ENCODE results near the gene DACH1.

Gene DACH1

GRCh38 chr13:71408416-71408815 lies 458.6 kb downstream of the DACH1 start:
- H2BK5ac ChIP-seq (ENCODE audit: low read depth, low read length, poor library complexity, severe bottlenecking): no peak overlapping the region
- no peak overlapping the region for H3K14ac ChIP-seq (ENCODE audit: low read length in 2 of 2)
- H3K9ac ChIP-seq (ENCODE audit: low read length): no peak overlapping the region
- H3K36me3 ChIP-seq (ENCODE audit: control insufficient read depth in 1 of 2, insufficient read depth in 2 of 2, low read depth in 1 of 2, low read length in 2 of 2): no peaks in the 10 kb centered on the region
- H3K4me2 ChIP-seq (ENCODE audit: low read length, poor library complexity, severe bottlenecking): no peak overlapping the region
- no peak overlapping the region for H3K18ac ChIP-seq (ENCODE audit: low read depth in 1 of 2, low read length in 2 of 2)
- no peaks in the 10 kb centered on the region for H3K79me1 ChIP-seq (replicated peaks; ENCODE audit: low read length, poor library complexity, severe bottlenecking)
- H4K8ac ChIP-seq (ENCODE audit: low read length): no peak overlapping the region
- H3K27ac ChIP-seq (ENCODE audit: low read length, poor library complexity, severe bottlenecking): no peak overlapping the region
- H2AK5ac ChIP-seq (ENCODE audit: low read length, severe bottlenecking): no peak overlapping the region
- H3K23ac ChIP-seq (ENCODE audit: low read length in 2 of 2): no peak overlapping the region
- DNase-seq: no peak
- H4K91ac ChIP-seq (ENCODE audit: low read length): no peak overlapping the region
- no peaks in the 10 kb centered on the region for H3K9me3 ChIP-seq (ENCODE audit: control insufficient read depth, low read length)
- H2BK15ac ChIP-seq (ENCODE audit: low read depth, poor library complexity, severe bottlenecking): no peak overlapping the region
- H3K4ac ChIP-seq (ENCODE audit: low read depth in 1 of 2, low read length in 2 of 2): no peak overlapping the region
- no peak overlapping the region for H2BK12ac ChIP-seq (ENCODE audit: low read length in 2 of 2)
- H2BK120ac ChIP-seq (ENCODE audit: low read depth, low read length): no peak overlapping the region
- H3K27me3 ChIP-seq (ENCODE audit: control insufficient read depth in 1 of 2, insufficient read depth in 1 of 2, low read length in 2 of 2): no peaks in the 10 kb centered on the region
- H3K4me3 ChIP-seq (ENCODE audit: insufficient read depth in 1 of 2, low read depth in 1 of 2, low read length in 2 of 2): no peak overlapping the region
- H3K4me1 ChIP-seq (ENCODE audit: control insufficient read depth, insufficient read depth, low read depth, low read length): no peaks in the 10 kb centered on the region
- no peak overlapping the region for H2AFZ ChIP-seq (ENCODE audit: low read depth, low read length)

GRCh38 chr13:71399631-71400215 lies 467.3 kb downstream of the DACH1 start:
- no peak overlapping the region for H2BK12ac ChIP-seq (ENCODE audit: low read length in 2 of 2)
- no peak overlapping the region for H4K91ac ChIP-seq (ENCODE audit: low read length)
- no peaks in the 10 kb centered on the region for H3K4me1 ChIP-seq (ENCODE audit: control insufficient read depth, insufficient read depth, low read depth, low read length)
- no peak for DNase-seq
- WGBS: 94% methylated on average over 1 of the region's 3 CpGs
- no peak overlapping the region for H2AFZ ChIP-seq (ENCODE audit: low read depth, low read length)
- H2BK15ac ChIP-seq (ENCODE audit: low read depth, poor library complexity, severe bottlenecking): no peak overlapping the region
- H3K79me1 ChIP-seq (replicated peaks; ENCODE audit: low read length, poor library complexity, severe bottlenecking): no peaks in the 10 kb centered on the region
- no peak overlapping the region for H3K4me3 ChIP-seq (ENCODE audit: insufficient read depth in 1 of 2, low read depth in 1 of 2, low read length in 2 of 2)
- H3K36me3 ChIP-seq (ENCODE audit: control insufficient read depth in 1 of 2, insufficient read depth in 2 of 2, low read depth in 1 of 2, low read length in 2 of 2): no peaks in the 10 kb centered on the region
- no peak overlapping the region for H3K18ac ChIP-seq (ENCODE audit: low read depth in 1 of 2, low read length in 2 of 2)
- H3K14ac ChIP-seq (ENCODE audit: low read length in 2 of 2): no peak overlapping the region
- no peak overlapping the region for H3K27ac ChIP-seq (ENCODE audit: low read length, poor library complexity, severe bottlenecking)
- H3K4me2 ChIP-seq (ENCODE audit: low read length, poor library complexity, severe bottlenecking): no peak overlapping the region
- no peak overlapping the region for H2BK5ac ChIP-seq (ENCODE audit: low read depth, low read length, poor library complexity, severe bottlenecking)
- H3K27me3 ChIP-seq (ENCODE audit: control insufficient read depth in 1 of 2, insufficient read depth in 1 of 2, low read length in 2 of 2): no peaks in the 10 kb centered on the region
- no peak overlapping the region for H4K8ac ChIP-seq (ENCODE audit: low read length)
- H3K9me3 ChIP-seq (ENCODE audit: control insufficient read depth, low read length): no peaks in the 10 kb centered on the region
- H2BK120ac ChIP-seq (ENCODE audit: low read depth, low read length): no peak overlapping the region
- no peak overlapping the region for H3K9ac ChIP-seq (ENCODE audit: low read length)
- H3K23ac ChIP-seq (ENCODE audit: low read length in 2 of 2): no peak overlapping the region
- H3K4ac ChIP-seq (ENCODE audit: low read depth in 1 of 2, low read length in 2 of 2): no peak overlapping the region
- H2AK5ac ChIP-seq (ENCODE audit: low read length, severe bottlenecking): no peak overlapping the region

GRCh38 chr13:71396149-71396548 lies 470.9 kb downstream of the DACH1 start:
- Histone ChIP-seq H3K4ac (ENCODE audit: low read depth in 1 of 2, low read length in 2 of 2) (no peak overlapping the region), H3K79me1 (replicated peaks; ENCODE audit: low read length, poor library complexity, severe bottlenecking) (no peaks in the 10 kb centered on the region), H3K27me3 (ENCODE audit: control insufficient read depth in 1 of 2, insufficient read depth in 1 of 2, low read length in 2 of 2) (no peaks in the 10 kb centered on the region), H2AFZ (ENCODE audit: low read depth, low read length) (no peak overlapping the region), H3K18ac (ENCODE audit: low read depth in 1 of 2, low read length in 2 of 2) (no peak overlapping the region), H4K8ac (ENCODE audit: low read length) (no peak overlapping the region), H2BK15ac (ENCODE audit: low read depth, poor library complexity, severe bottlenecking) (no peak overlapping the region), H2BK5ac (ENCODE audit: low read depth, low read length, poor library complexity, severe bottlenecking) (no peak overlapping the region), H3K9ac (ENCODE audit: low read length) (no peak overlapping the region), H2AK5ac (ENCODE audit: low read length, severe bottlenecking) (no peak overlapping the region), H3K4me1 (ENCODE audit: control insufficient read depth, insufficient read depth, low read depth, low read length) (no peaks in the 10 kb centered on the region), H3K23ac (ENCODE audit: low read length in 2 of 2) (no peak overlapping the region), H2BK120ac (ENCODE audit: low read depth, low read length) (no peak overlapping the region), H3K9me3 (ENCODE audit: control insufficient read depth, low read length) (peaks cover 8% of the 10 kb centered on the region), H3K36me3 (ENCODE audit: control insufficient read depth in 1 of 2, insufficient read depth in 2 of 2, low read depth in 1 of 2, low read length in 2 of 2) (no peaks in the 10 kb centered on the region), H3K4me3 (ENCODE audit: insufficient read depth in 1 of 2, low read depth in 1 of 2, low read length in 2 of 2) (no peak overlapping the region), H3K27ac (ENCODE audit: low read length, poor library complexity, severe bottlenecking) (no peak overlapping the region), H3K4me2 (ENCODE audit: low read length, poor library complexity, severe bottlenecking) (no peak overlapping the region), H3K14ac (ENCODE audit: low read length in 2 of 2) (no peak overlapping the region), H4K91ac (ENCODE audit: low read length) (no peak overlapping the region), H2BK12ac (ENCODE audit: low read length in 2 of 2) (no peak overlapping the region)
- DNase-seq: no peak

GRCh38 chr13:71395053-71395452 lies 472.0 kb downstream of the DACH1 start:
- H3K18ac ChIP-seq (ENCODE audit: low read depth in 1 of 2, low read length in 2 of 2): no peak overlapping the region
- no peak overlapping the region for H3K4ac ChIP-seq (ENCODE audit: low read depth in 1 of 2, low read length in 2 of 2)
- no peaks in the 10 kb centered on the region for H3K79me1 ChIP-seq (replicated peaks; ENCODE audit: low read length, poor library complexity, severe bottlenecking)
- no peaks in the 10 kb centered on the region for H3K36me3 ChIP-seq (ENCODE audit: control insufficient read depth in 1 of 2, insufficient read depth in 2 of 2, low read depth in 1 of 2, low read length in 2 of 2)
- peaks cover 13% of the 10 kb centered on the region for H3K9me3 ChIP-seq (ENCODE audit: control insufficient read depth, low read length)
- H2BK15ac ChIP-seq (ENCODE audit: low read depth, poor library complexity, severe bottlenecking): no peak overlapping the region
- no peaks in the 10 kb centered on the region for H3K27me3 ChIP-seq (ENCODE audit: control insufficient read depth in 1 of 2, insufficient read depth in 1 of 2, low read length in 2 of 2)
- no peak overlapping the region for H2BK120ac ChIP-seq (ENCODE audit: low read depth, low read length)
- no peak overlapping the region for H4K8ac ChIP-seq (ENCODE audit: low read length)
- no peak overlapping the region for H4K91ac ChIP-seq (ENCODE audit: low read length)
- no peak overlapping the region for H3K23ac ChIP-seq (ENCODE audit: low read length in 2 of 2)
- WGBS: 63% methylated on average over 6 of the region's 8 CpGs
- DNase-seq: peak; percentile 6
- no peak overlapping the region for H2BK5ac ChIP-seq (ENCODE audit: low read depth, low read length, poor library complexity, severe bottlenecking)
- no peak overlapping the region for H3K4me3 ChIP-seq (ENCODE audit: insufficient read depth in 1 of 2, low read depth in 1 of 2, low read length in 2 of 2)
- H3K4me1 ChIP-seq (ENCODE audit: control insufficient read depth, insufficient read depth, low read depth, low read length): no peaks in the 10 kb centered on the region
- no peak overlapping the region for H2AK5ac ChIP-seq (ENCODE audit: low read length, severe bottlenecking)
- no peak overlapping the region for H2BK12ac ChIP-seq (ENCODE audit: low read length in 2 of 2)
- H2AFZ ChIP-seq (ENCODE audit: low read depth, low read length): no peak overlapping the region
- no peak overlapping the region for H3K27ac ChIP-seq (ENCODE audit: low read length, poor library complexity, severe bottlenecking)
- no peak overlapping the region for H3K4me2 ChIP-seq (ENCODE audit: low read length, poor library complexity, severe bottlenecking)
- no peak overlapping the region for H3K14ac ChIP-seq (ENCODE audit: low read length in 2 of 2)
- no peak overlapping the region for H3K9ac ChIP-seq (ENCODE audit: low read length)

All from mesenchymal stem cell (in vitro differentiated cells and primary cell).